Mesenchymal stem cell (in vitro differentiated cells and primary cell): ENCODE measurements around the gene EMC8.
A peak's percentile ranks its signal among the peaks of the same experiment; 100 is the strongest.
"Not testable (repeated sequence)": the region's sequence is repeated elsewhere in the genome, so short reads cannot be mapped to it uniquely, and the experiment has no call there.

Experiments used
- DNase-seq: peaks from one replicate; pipeline ENCODE4 v3.0.0-alpha.2; 2013
- H2AFZ ChIP-seq: one replicate; pipeline ENCODE4 v1.6.1; 2013; ENCODE audit warnings: low read depth, mild to moderate bottlenecking, control low read depth, inconsistent platforms, low read length, moderate library complexity
- H2AK5ac ChIP-seq: 2 replicates; pipeline ENCODE4 v1.6.1; 2013; ENCODE audit warnings: low read length, moderate library complexity, mild to moderate bottlenecking, inconsistent platforms; ENCODE audit not compliant: severe bottlenecking
- H2BK120ac ChIP-seq: one replicate; pipeline ENCODE4 v1.6.1; 2013; ENCODE audit warnings: low read depth, mild to moderate bottlenecking, inconsistent platforms, low read length, moderate library complexity
- H2BK12ac ChIP-seq, 2 experiments: one replicate each; pipeline ENCODE4 v1.6.1; 2013; ENCODE audit warnings: inconsistent platforms in 2 of 2, low read length in 2 of 2, mild to moderate bottlenecking in 2 of 2, moderate library complexity in 2 of 2, control low read depth in 1 of 2
- H2BK15ac ChIP-seq: one replicate; pipeline ENCODE4 v1.6.1; 2013; ENCODE audit warnings: mild to moderate bottlenecking, low read depth, inconsistent platforms; ENCODE audit not compliant: poor library complexity, severe bottlenecking
- H2BK5ac ChIP-seq: 2 replicates; pipeline ENCODE4 v1.6.1; 2013; ENCODE audit warnings: low read depth, mild to moderate bottlenecking, low read length, control low read depth, inconsistent platforms; ENCODE audit not compliant: poor library complexity, severe bottlenecking
- H3K14ac ChIP-seq, 2 experiments: one replicate each; pipeline ENCODE4 v1.6.1; 2013; ENCODE audit warnings: inconsistent platforms in 2 of 2, low read length in 2 of 2, control low read depth in 1 of 2, mild to moderate bottlenecking in 1 of 2, moderate library complexity in 1 of 2
- H3K18ac ChIP-seq, 2 experiments: one replicate each; pipeline ENCODE4 v1.6.1; 2013; ENCODE audit warnings: inconsistent platforms in 2 of 2, low read length in 2 of 2, control low read depth in 1 of 2, low read depth in 1 of 2, mild to moderate bottlenecking in 1 of 2
- H3K23ac ChIP-seq, 2 experiments: one replicate each; pipeline ENCODE4 v1.6.1; 2013; ENCODE audit warnings: inconsistent platforms in 2 of 2, low read length in 2 of 2, mild to moderate bottlenecking in 2 of 2, moderate library complexity in 2 of 2, control low read depth in 1 of 2
- H3K27ac ChIP-seq: 2 replicates; pipeline ENCODE4 v1.5.1; 2013; ENCODE audit warnings: mild to moderate bottlenecking, moderate library complexity, low read length, control low read depth, inconsistent platforms; ENCODE audit not compliant: poor library complexity, severe bottlenecking
- H3K27me3 ChIP-seq, 2 experiments: 2 replicates each; pipeline versions ENCODE4 v1.6.1 to v1.7.0; 2013; ENCODE audit warnings: low read length in 2 of 2, mild to moderate bottlenecking in 2 of 2, moderate library complexity in 2 of 2, control low read depth in 1 of 2, inconsistent platforms in 1 of 2; ENCODE audit not compliant: control insufficient read depth in 1 of 2, insufficient read depth in 1 of 2
- H3K36me3 ChIP-seq, 2 experiments: 2 replicates each; pipeline versions ENCODE4 v1.6.1 to v1.7.0; 2013; ENCODE audit warnings: low read length in 2 of 2, control low read depth in 1 of 2, inconsistent platforms in 1 of 2, low read depth in 1 of 2, mild to moderate bottlenecking in 1 of 2; ENCODE audit not compliant: insufficient read depth in 2 of 2, control insufficient read depth in 1 of 2
- H3K4ac ChIP-seq, 2 experiments: one replicate each; pipeline ENCODE4 v1.6.1; 2013; ENCODE audit warnings: inconsistent platforms in 2 of 2, low read length in 2 of 2, mild to moderate bottlenecking in 2 of 2, moderate library complexity in 2 of 2, control low read depth in 1 of 2, low read depth in 1 of 2
- H3K4me1 ChIP-seq: 2 replicates; pipeline ENCODE4 v1.6.1; 2013; ENCODE audit warnings: low read depth, low read length, control low read depth; ENCODE audit not compliant: control insufficient read depth, insufficient read depth
- H3K4me2 ChIP-seq: 2 replicates; pipeline ENCODE4 v1.6.1; 2013; ENCODE audit warnings: low read length, mild to moderate bottlenecking, inconsistent platforms; ENCODE audit not compliant: poor library complexity, severe bottlenecking
- H3K4me3 ChIP-seq, 2 experiments: 2 replicates each; pipeline versions ENCODE4 v1.5.1 to v1.7.0; 2013; ENCODE audit warnings: low read length in 2 of 2, mild to moderate bottlenecking in 2 of 2, control low read depth in 1 of 2, low read depth in 1 of 2; ENCODE audit not compliant: insufficient read depth in 1 of 2
- H3K79me1 ChIP-seq: replicated peaks from 2 replicates; pipeline ENCODE4 v1.6.1; 2013; ENCODE audit warnings: mild to moderate bottlenecking, control low read depth, low read length, inconsistent platforms; ENCODE audit not compliant: poor library complexity, severe bottlenecking
- H3K9ac ChIP-seq: 2 replicates; pipeline ENCODE4 v1.7.0; 2013; ENCODE audit warnings: mild to moderate bottlenecking, low read length, moderate library complexity
- H3K9me3 ChIP-seq: 2 replicates; pipeline ENCODE4 v1.7.0; 2013; ENCODE audit warnings: mild to moderate bottlenecking, low read length; ENCODE audit not compliant: control insufficient read depth
- H4K8ac ChIP-seq: one replicate; pipeline ENCODE4 v1.6.1; 2013; ENCODE audit warnings: inconsistent platforms, mild to moderate bottlenecking, low read length, moderate library complexity
- H4K91ac ChIP-seq: one replicate; pipeline ENCODE4 v1.6.1; 2013; ENCODE audit warnings: mild to moderate bottlenecking, low read length, inconsistent platforms
- WGBS: methylation state at CpG from one replicate; pipeline ENCODE4 v1.1.7; 2013; ENCODE audit warnings: mixed read lengths; 5-methylcytosine and 5-hydroxymethylcytosine counted together

Gene EMC8

GRCh38 chr16:85838381-85838780 is 39.0 kb upstream of the EMC8 start:
- WGBS = 90% methylated on average over 11 of the region's 11 CpGs
- no peak overlapping the region for H3K27ac ChIP-seq

DNA sequence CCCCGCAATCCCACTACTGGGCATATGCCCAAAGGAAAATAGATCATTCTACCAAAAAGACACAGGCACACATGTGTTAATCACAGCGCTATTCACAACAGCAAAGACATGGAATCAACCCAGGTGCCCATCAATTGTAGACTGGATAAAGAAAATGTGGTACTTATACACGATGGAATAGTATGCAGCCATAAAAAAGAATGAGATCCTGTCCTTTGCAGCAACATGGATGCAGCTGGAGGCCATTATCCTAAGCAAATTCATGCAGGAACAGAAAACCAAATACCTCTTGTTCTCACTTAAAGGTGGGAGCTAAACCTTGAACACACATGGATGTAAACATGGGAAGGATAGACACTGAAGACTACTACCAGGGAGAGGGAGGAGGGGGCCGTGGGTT is 38.3 kb upstream of the EMC8 start:
- not testable (repeated sequence) for H3K4me3 ChIP-seq, H2AK5ac ChIP-seq, H3K4me2 ChIP-seq, H3K9ac ChIP-seq, H3K23ac ChIP-seq, H2BK12ac ChIP-seq, H3K4ac ChIP-seq, H2BK5ac ChIP-seq, H3K4me1 ChIP-seq, H3K14ac ChIP-seq, H3K27ac ChIP-seq, H3K79me1 ChIP-seq, H3K18ac ChIP-seq, H4K91ac ChIP-seq, H2BK15ac ChIP-seq, DNase-seq, H2BK120ac ChIP-seq, H4K8ac ChIP-seq, H3K36me3 ChIP-seq, H3K9me3 ChIP-seq, H2AFZ ChIP-seq
- 74% methylated on average over 2 of the region's 4 CpGs for WGBS
- H3K27me3 ChIP-seq = peaks cover 4 to 45% of the 10 kb centered on the region in 2 experiments

More at GRCh38 chr16:85838381-85838780, 39.0 kb upstream of the EMC8 start:
- Histone ChIP-seq H2AFZ (no peak overlapping the region), H4K91ac (no peak overlapping the region), H2BK15ac (no peak overlapping the region), H3K4me2 (no peak overlapping the region), H4K8ac (no peak overlapping the region), H3K27me3 (peaks cover 4 to 46% of the 10 kb centered on the region in 2 experiments), H3K79me1 (no peaks in the 10 kb centered on the region), H3K9ac (no peak overlapping the region), H3K4me3 (no peak overlapping the region), H3K4ac (no peak overlapping the region), H3K36me3 (no peaks in the 10 kb centered on the region), H2BK5ac (no peak overlapping the region), H3K14ac (no peak overlapping the region), H2AK5ac (no peak overlapping the region), H3K9me3 (peaks cover 7% of the 10 kb centered on the region), H2BK120ac (no peak overlapping the region), H2BK12ac (no peak overlapping the region), H3K4me1 (no peaks in the 10 kb centered on the region), H3K18ac (no peak overlapping the region), H3K23ac (no peak overlapping the region)
- DNase-seq = no peak

DNA sequence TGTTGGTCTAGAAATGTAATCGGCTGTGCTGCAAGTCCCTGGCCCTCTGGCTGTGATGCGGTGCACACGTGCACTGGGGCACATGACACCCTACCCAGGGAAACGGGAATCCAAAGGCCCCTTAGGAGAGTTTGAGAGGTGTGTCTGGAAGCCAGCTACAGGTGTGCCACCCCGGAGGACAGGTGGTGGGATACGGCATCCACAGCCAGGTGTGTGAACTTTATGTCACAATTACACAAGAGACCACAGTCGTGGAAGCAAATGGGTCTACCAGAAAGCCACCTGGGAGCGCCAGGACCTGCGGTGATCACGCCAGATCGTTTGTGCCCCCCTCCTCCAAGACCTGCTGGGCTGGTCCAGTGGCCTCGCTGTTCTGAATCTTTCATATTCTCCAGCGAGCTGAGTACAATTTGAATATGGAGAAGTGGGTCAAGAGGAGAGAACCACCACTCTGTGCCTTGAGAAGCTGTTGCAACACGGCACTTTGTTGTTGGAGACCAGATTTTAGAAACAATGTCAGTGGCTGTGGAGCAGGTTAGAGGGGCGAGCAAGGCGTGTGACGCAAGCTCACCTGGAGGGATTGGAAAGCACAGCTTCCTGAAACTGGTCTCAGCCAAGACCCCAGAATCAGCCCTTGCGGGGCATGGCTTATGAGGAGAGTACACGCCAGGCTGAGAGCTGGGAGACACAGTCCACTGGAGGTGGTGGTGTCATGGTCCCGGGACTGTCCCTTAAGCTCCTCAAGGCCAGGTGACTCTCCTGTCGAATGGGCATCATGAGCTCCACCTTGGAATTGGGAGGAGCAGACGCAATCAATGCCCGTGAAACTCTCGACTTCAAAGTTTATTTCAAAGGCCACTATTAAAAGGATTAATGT is 37.6 kb upstream of the EMC8 start:
- H3K4me1 ChIP-seq = no peaks in the 10 kb centered on the region
- H2BK15ac ChIP-seq = no peak overlapping the region
- H2BK5ac ChIP-seq = no peak overlapping the region
- no peak overlapping the region for H2BK120ac ChIP-seq
- no peak overlapping the region for H3K4ac ChIP-seq
- DNase-seq = no peak
- peaks cover 4 to 45% of the 10 kb centered on the region in 2 experiments for H3K27me3 ChIP-seq
- no peak overlapping the region for H4K8ac ChIP-seq
- no peak overlapping the region for H3K14ac ChIP-seq
- no peak overlapping the region for H3K27ac ChIP-seq
- H3K4me3 ChIP-seq = no peak overlapping the region
- H3K9me3 ChIP-seq = no peaks in the 10 kb centered on the region
- H3K79me1 ChIP-seq = no peaks in the 10 kb centered on the region
- H2BK12ac ChIP-seq = no peak overlapping the region
- H2AK5ac ChIP-seq = no peak overlapping the region
- no peak overlapping the region for H3K9ac ChIP-seq
- no peak overlapping the region for H2AFZ ChIP-seq
- no peak overlapping the region for H3K18ac ChIP-seq
- 85% methylated on average over 23 of the region's 24 CpGs for WGBS
- no peak overlapping the region for H3K4me2 ChIP-seq
- peak overlapping the region; percentile 63 for H4K91ac ChIP-seq
- H3K23ac ChIP-seq = no peak overlapping the region
- H3K36me3 ChIP-seq = no peaks in the 10 kb centered on the region

GRCh38 chr16:85835956-85836705 is 36.8 kb upstream of the EMC8 start:
- H3K9me3 ChIP-seq = no peaks in the 10 kb centered on the region
- no peaks in the 10 kb centered on the region for H3K79me1 ChIP-seq
- H3K18ac ChIP-seq = no peak overlapping the region
- no peak overlapping the region for H2AK5ac ChIP-seq
- no peak for DNase-seq
- no peak overlapping the region for H4K8ac ChIP-seq
- no peak overlapping the region for H3K4ac ChIP-seq
- no peak overlapping the region for H2BK120ac ChIP-seq
- no peak overlapping the region for H2BK15ac ChIP-seq
- no peak overlapping the region for H3K4me2 ChIP-seq
- WGBS = 79% methylated on average over 21 of the region's 22 CpGs
- no peaks in the 10 kb centered on the region for H3K36me3 ChIP-seq
- no peak overlapping the region for H2BK5ac ChIP-seq
- H3K27ac ChIP-seq = no peak overlapping the region
- no peak overlapping the region for H3K23ac ChIP-seq
- H2AFZ ChIP-seq = no peak overlapping the region
- H2BK12ac ChIP-seq = no peak overlapping the region
- H3K4me3 ChIP-seq = no peak overlapping the region
- no peaks in the 10 kb centered on the region for H3K4me1 ChIP-seq
- no peak overlapping the region for H3K14ac ChIP-seq
- H3K27me3 ChIP-seq = peaks cover under 1 to 53% of the 10 kb centered on the region in 2 experiments
- H3K9ac ChIP-seq = no peak overlapping the region
- H4K91ac ChIP-seq = peak overlapping the region; percentile 63
